Measurements from ENCODE around the gene TANGO2. TPM values are rescaled to one million over a fixed set of nuclear protein-coding genes. Genes with fewer than 3 reads are reported as not detected.
A peak's percentile ranks its signal among the peaks of the same experiment; 100 is the strongest.

Gene TANGO2
- total and polyA plus RNA-seq, 9 of the 15 experiments (the other 6 are each of a cell fraction or from before 2014, with no cell fraction given) = 15.5 to 94.9 (median 70.1) TPM

GRCh38 chr22:20010307-20011122 is 10.4 kb upstream of the TANGO2 start (continued):
- TF ChIP-seq CLOCK (CRISPR knock-in tag; IDR thresholded peaks at IDR 0.05; ENCODE audit: borderline replicate concordance) = 0 out of 2 replicates have a peak, but pooled peaks have one; percentile 59
- peak; percentile 76; the same call in 1 of the 2 replicates for TF ChIP-seq GABPB2 (CRISPR knock-in tag; conservative IDR thresholded peaks at IDR 0.05)
- 0 out of 4 replicates have a peak, but pooled peaks of 1 of the 2 experiments have one; percentile 8 for TF ChIP-seq TBL1XR1 (IDR thresholded peaks at IDR 0.05; ENCODE audit: low read length in 2 of 2)
- no peak for TF ChIP-seq ZNF121 (CRISPR knock-in tag; conservative IDR thresholded peaks at IDR 0.05)
- TF ChIP-seq ZNF408 (CRISPR knock-in tag; IDR thresholded peaks at IDR 0.05; ENCODE audit: low read depth) = peak; percentile 56; the same call in 1 of the 2 replicates
- TF ChIP-seq ZNF668 (CRISPR knock-in tag; IDR thresholded peaks at IDR 0.05) = peak; percentile 34; the same call in 1 of the 2 replicates
- peak; percentile 6 to 43; a peak in 1 of 4 replicates for TF ChIP-seq RCOR1 (IDR thresholded peaks at IDR 0.05; ENCODE audit: borderline replicate concordance in 1 of 2, low read depth in 2 of 2, low read length in 2 of 2)
- TF ChIP-seq ZNF354B (CRISPR knock-in tag; IDR thresholded peaks at IDR 0.05) = no peak
- TF ChIP-seq TEAD4 (IDR thresholded peaks at IDR 0.05; ENCODE audit: low read length) = peak; percentile 5; the same call in 1 of the 2 replicates
- TF ChIP-seq TEAD4 (CRISPR knock-in tag; IDR thresholded peaks at IDR 0.05; ENCODE audit: borderline replicate concordance) = no peak
- no peak for TF ChIP-seq OTX1 (CRISPR knock-in tag; IDR thresholded peaks at IDR 0.05)
- no peak for TF ChIP-seq GTF2E2 (tag; IDR thresholded peaks at IDR 0.05)
- TF ChIP-seq HMGXB4 (CRISPR knock-in tag; IDR thresholded peaks at IDR 0.05) = peak; percentile 26; the same call in 1 of the 2 replicates
- peak; percentile 80 for TF ChIP-seq TCF15 (CRISPR knock-in tag; IDR thresholded peaks at IDR 0.05)
- 0 out of 2 replicates have a peak, but pooled peaks have one; percentile 30 for TF ChIP-seq FOXO4 (CRISPR knock-in tag; IDR thresholded peaks at IDR 0.05)
- TF ChIP-seq ZNF511 (CRISPR knock-in tag; IDR thresholded peaks at IDR 0.05) = no peak
- no peak for TF ChIP-seq ATF3 (IDR thresholded peaks at IDR 0.05)
- TF ChIP-seq ATF3 (CRISPR knock-in tag; conservative IDR thresholded peaks at IDR 0.05) = peak; percentile 72
- TF ChIP-seq ZNF24 (IDR thresholded peaks at IDR 0.05) = no peak

All from K562 (cell line).